GM23338 (cell line): ENCODE data around the gene MRPL23.

Experiments
- CTCF ChIP-seq, 2 experiments: fragments of 200-600 bp in 1 of 2; sonication (generic) in 1 of 2; conservative IDR thresholded peaks; 2 replicates each; pipeline versions ENCODE4 v1.5.1 to v1.6.1; 2016 to 2017; ENCODE audit warnings: antibody characterized with exemption in 2 of 2, low read depth in 2 of 2, mild to moderate bottlenecking in 2 of 2, moderate library complexity in 1 of 2
- EZH2 ChIP-seq: fragments of 200-600 bp; sonication (generic); IDR thresholded peaks from one replicate; pipeline ENCODE4 v1.8.0; 2017; ENCODE audit warnings: antibody characterized with exemption, mild to moderate bottlenecking, low read depth; ENCODE audit not compliant: unreplicated experiment
- POLR2AphosphoS5 ChIP-seq: IDR thresholded peaks from 2 replicates; pipeline ENCODE4 v1.6.1; 2016; ENCODE audit warnings: antibody characterized with exemption, low read depth
- REST ChIP-seq: IDR thresholded peaks from one replicate; pipeline ENCODE4 v1.6.1; 2018; ENCODE audit warnings: antibody characterized with exemption; ENCODE audit not compliant: unreplicated experiment

GRCh38 chr11:1943977-1944376 lies 3.2 kb upstream of the MRPL23 start:
- TF ChIP-seq CTCF (conservative IDR thresholded peaks at IDR 0.05; ENCODE audit: low read depth in 2 of 2): no peak
- no peak for TF ChIP-seq REST
- TF ChIP-seq POLR2AphosphoS5: no peak
- no peak for TF ChIP-seq EZH2
